A673 (cell line): Measurements from ENCODE around the gene CENPT.

Source experiments
- EZH2 ChIP-seq: fragments of 200-600 bp; sonication (generic); IDR thresholded peaks from 2 replicates; pipeline ENCODE4 v1.6.1; 2017; ENCODE audit warnings: borderline replicate concordance, low read depth, mild to moderate bottlenecking, mixed read lengths, antibody characterized with exemption, low read length; ENCODE audit not compliant: poor library complexity, severe bottlenecking
- TF ChIP-seq, protein P1 (sequence below): fragments of 300-800, 200-600 bp; sonication (generic); conservative IDR thresholded peaks from 2 replicates; pipeline ENCODE4 v1.5.1; 2017; ENCODE audit warnings: low read depth, mild to moderate bottlenecking, antibody characterized with exemption, low read length, moderate library complexity, mixed read lengths

DNA sequence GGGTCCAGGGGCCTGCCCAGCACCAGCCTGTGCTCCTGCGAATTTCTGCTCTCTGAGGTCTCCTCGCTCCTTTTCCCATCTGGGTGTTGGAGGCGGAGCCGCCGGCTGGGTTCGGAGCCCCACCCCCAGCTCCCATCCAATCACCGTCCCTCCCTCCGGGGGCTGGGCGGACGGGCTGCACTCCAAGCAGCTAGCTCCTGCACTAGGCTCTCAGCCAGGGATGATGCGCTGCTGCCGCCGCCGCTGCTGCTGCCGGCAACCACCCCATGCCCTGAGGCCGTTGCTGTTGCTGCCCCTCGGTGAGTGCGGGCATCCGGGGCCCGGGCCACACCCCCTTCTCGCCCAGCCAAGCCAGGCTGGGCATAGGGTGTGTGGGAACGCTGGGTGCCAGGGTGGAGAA, 37.2 kb upstream of the CENPT start, which contains the start of gene NRN1L:
- TF ChIP-seq, protein P1, sequence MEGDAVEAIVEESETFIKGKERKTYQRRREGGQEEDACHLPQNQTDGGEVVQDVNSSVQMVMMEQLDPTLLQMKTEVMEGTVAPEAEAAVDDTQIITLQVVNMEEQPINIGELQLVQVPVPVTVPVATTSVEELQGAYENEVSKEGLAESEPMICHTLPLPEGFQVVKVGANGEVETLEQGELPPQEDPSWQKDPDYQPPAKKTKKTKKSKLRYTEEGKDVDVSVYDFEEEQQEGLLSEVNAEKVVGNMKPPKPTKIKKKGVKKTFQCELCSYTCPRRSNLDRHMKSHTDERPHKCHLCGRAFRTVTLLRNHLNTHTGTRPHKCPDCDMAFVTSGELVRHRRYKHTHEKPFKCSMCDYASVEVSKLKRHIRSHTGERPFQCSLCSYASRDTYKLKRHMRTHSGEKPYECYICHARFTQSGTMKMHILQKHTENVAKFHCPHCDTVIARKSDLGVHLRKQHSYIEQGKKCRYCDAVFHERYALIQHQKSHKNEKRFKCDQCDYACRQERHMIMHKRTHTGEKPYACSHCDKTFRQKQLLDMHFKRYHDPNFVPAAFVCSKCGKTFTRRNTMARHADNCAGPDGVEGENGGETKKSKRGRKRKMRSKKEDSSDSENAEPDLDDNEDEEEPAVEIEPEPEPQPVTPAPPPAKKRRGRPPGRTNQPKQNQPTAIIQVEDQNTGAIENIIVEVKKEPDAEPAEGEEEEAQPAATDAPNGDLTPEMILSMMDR = no peak
- no peak for TF ChIP-seq EZH2
